ENCODE results near the gene THAP12.

Gene THAP12

GRCh38 chr11:76313913-76314740, 66.8 kb downstream of the THAP12 start:
- H3K27me3 Mint-ChIP-seq: peaks cover 6% of the 10 kb centered on the region
- H3K36me3 Mint-ChIP-seq (ENCODE audit: low read depth): no peaks in the 10 kb centered on the region
- DNase-seq: no peak
- no peaks in the 10 kb centered on the region for H3K4me1 Mint-ChIP-seq (ENCODE audit: low read depth)
- no peak overlapping the region for H3K4me3 Mint-ChIP-seq
- H3K9me3 Mint-ChIP-seq: no peaks in the 10 kb centered on the region
- H3K27ac Mint-ChIP-seq: no peak overlapping the region

- peaks cover 2% of the 10 kb centered on the region for H3K27me3 Mint-ChIP-seq
- no peaks in the 10 kb centered on the region for H3K36me3 Mint-ChIP-seq (ENCODE audit: low read depth)
- H3K9me3 Mint-ChIP-seq: no peaks in the 10 kb centered on the region
- H3K4me1 Mint-ChIP-seq (ENCODE audit: low read depth): no peaks in the 10 kb centered on the region
- DNase-seq: no peak
- H3K4me3 Mint-ChIP-seq: no peak overlapping the region
- H3K27ac Mint-ChIP-seq: no peak overlapping the region
Measured at GRCh38 chr11:76313271-76313670, 67.7 kb downstream of the THAP12 start.

GRCh38 chr11:76310832-76311595, 69.9 kb downstream of the THAP12 start:
- no peak for DNase-seq
- H3K27me3 Mint-ChIP-seq: peaks cover 2% of the 10 kb centered on the region
- H3K4me1 Mint-ChIP-seq (ENCODE audit: low read depth): no peaks in the 10 kb centered on the region
- no peaks in the 10 kb centered on the region for H3K9me3 Mint-ChIP-seq
- H3K36me3 Mint-ChIP-seq (ENCODE audit: low read depth): no peaks in the 10 kb centered on the region
- no peak overlapping the region for H3K27ac Mint-ChIP-seq
- H3K4me3 Mint-ChIP-seq: no peak overlapping the region

- DNase-seq: no peak
- no peaks in the 10 kb centered on the region for H3K9me3 Mint-ChIP-seq
- no peaks in the 10 kb centered on the region for H3K4me1 Mint-ChIP-seq (ENCODE audit: low read depth)
- no peak overlapping the region for H3K27ac Mint-ChIP-seq
- no peaks in the 10 kb centered on the region for H3K36me3 Mint-ChIP-seq (ENCODE audit: low read depth)
- peaks cover 3% of the 10 kb centered on the region for H3K27me3 Mint-ChIP-seq
- H3K4me3 Mint-ChIP-seq: no peak overlapping the region
Measured at GRCh38 chr11:76307978-76308747, 72.8 kb downstream of the THAP12 start.

GRCh38 chr11:76307396-76307795, 73.5 kb downstream of the THAP12 start:
- H3K36me3 Mint-ChIP-seq (ENCODE audit: low read depth): no peaks in the 10 kb centered on the region
- DNase-seq: no peak
- H3K9me3 Mint-ChIP-seq: no peaks in the 10 kb centered on the region
- no peaks in the 10 kb centered on the region for H3K4me1 Mint-ChIP-seq (ENCODE audit: low read depth)
- H3K27me3 Mint-ChIP-seq: peaks cover 3% of the 10 kb centered on the region
- no peak overlapping the region for H3K27ac Mint-ChIP-seq
- H3K4me3 Mint-ChIP-seq: no peak overlapping the region

GRCh38 chr11:76303399-76303798, 77.5 kb downstream of the THAP12 start:
- Mint-ChIP-seq H3K4me3 (no peak overlapping the region), H3K9me3 (no peaks in the 10 kb centered on the region), H3K27ac (no peak overlapping the region), H3K36me3 (ENCODE audit: low read depth) (no peaks in the 10 kb centered on the region), H3K4me1 (ENCODE audit: low read depth) (no peaks in the 10 kb centered on the region), H3K27me3 (peaks cover 3% of the 10 kb centered on the region)
- DNase-seq: no peak

- no peaks in the 10 kb centered on the region for H3K4me1 Mint-ChIP-seq (ENCODE audit: low read depth)
- H3K9me3 Mint-ChIP-seq: no peaks in the 10 kb centered on the region
- no peak for DNase-seq
- peaks cover 3% of the 10 kb centered on the region for H3K27me3 Mint-ChIP-seq
- no peaks in the 10 kb centered on the region for H3K36me3 Mint-ChIP-seq (ENCODE audit: low read depth)
- H3K4me3 Mint-ChIP-seq: no peak overlapping the region
- H3K27ac Mint-ChIP-seq: no peak overlapping the region
Measured at GRCh38 chr11:76302996-76303395, 77.9 kb downstream of the THAP12 start.
